Thyroid gland (tissue), 4 donors: ENCODE data around the gene ELOVL3. TPM values are rescaled to one million over a fixed set of nuclear protein-coding genes. Genes with fewer than 3 reads are reported as not detected.

Experiments
- DNase-seq, 2 donors: peaks; one replicate each; pipeline ENCODE4 v3.0.0-alpha.2; 2019
- H3K27ac ChIP-seq, 3 donors: fragments of 200-600 bp; sonication (generic); 1 replicate in 2 of 3; 2 replicates in 1 of 3; pipeline ENCODE4 v1.5.1; 2016 to 2019; ENCODE audit warnings: mild to moderate bottlenecking in 1 of 3, moderate library complexity in 1 of 3
- H3K27me3 ChIP-seq: fragments of 200-600 bp; sonication (generic); one replicate; pipeline ENCODE4 v1.5.1; 2019
- H3K36me3 ChIP-seq, 2 donors: fragments of 200-600 bp; sonication (generic); one replicate each; pipeline ENCODE4 v1.5.1; 2016 to 2019
- H3K4me1 ChIP-seq, 2 donors: fragments of 200-600 bp; sonication (generic); one replicate each; pipeline ENCODE4 v1.5.1; 2017 to 2019
- H3K4me3 ChIP-seq, 3 donors: fragments of 200-600 bp; sonication (generic); replicated peaks in 1 of 3; 1 replicate in 2 of 3; 2 replicates in 1 of 3; pipeline ENCODE4 v1.5.1; 2016; ENCODE audit warnings: mild to moderate bottlenecking in 1 of 3
- H3K9me3 ChIP-seq: fragments of 200-600 bp; sonication (generic); one replicate; pipeline ENCODE4 v1.5.1; 2017
- CTCF ChIP-seq, 6 experiments: fragments of 200-600 bp in 3 of 6; fragments of 450-650 bp in 3 of 6; sonication (generic) in 3 of 6; IDR thresholded peaks; one replicate each; pipeline ENCODE4 v1.5.1; 2016 to 2019; ENCODE audit warnings: antibody characterized with exemption in 6 of 6, mild to moderate bottlenecking in 2 of 6, inconsistent platforms in 1 of 6, moderate library complexity in 1 of 6
- POLR2A ChIP-seq, 2 donors: fragments of 450-650 bp; IDR thresholded peaks; one replicate each; pipeline ENCODE4 v1.6.1; 2017; ENCODE audit warnings: antibody characterized with exemption in 2 of 2, mild to moderate bottlenecking in 2 of 2, moderate library complexity in 1 of 2
- WGBS, 2 donors: methylation state at CpG; one replicate each; pipeline ENCODE4 v1.1.5; 2017; 5-methylcytosine and 5-hydroxymethylcytosine counted together
- intact Hi-C: fragments of 100-400 bp; cut with DNase I; formaldehyde crosslinking; loops from one replicate; pipeline ENCODE4 v1.15.1; 2023
- total RNA-seq, 4 donors: library from RNA; depleted of rRNA; stranded (reverse); fragments of >200 nt; gene quantifications; one replicate each; pipeline ENCODE4 v1.2.3, GENCODE V29; 2016

ELOVL3 gene, protein sequence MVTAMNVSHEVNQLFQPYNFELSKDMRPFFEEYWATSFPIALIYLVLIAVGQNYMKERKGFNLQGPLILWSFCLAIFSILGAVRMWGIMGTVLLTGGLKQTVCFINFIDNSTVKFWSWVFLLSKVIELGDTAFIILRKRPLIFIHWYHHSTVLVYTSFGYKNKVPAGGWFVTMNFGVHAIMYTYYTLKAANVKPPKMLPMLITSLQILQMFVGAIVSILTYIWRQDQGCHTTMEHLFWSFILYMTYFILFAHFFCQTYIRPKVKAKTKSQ
- not detected for total RNA-seq

DNA sequence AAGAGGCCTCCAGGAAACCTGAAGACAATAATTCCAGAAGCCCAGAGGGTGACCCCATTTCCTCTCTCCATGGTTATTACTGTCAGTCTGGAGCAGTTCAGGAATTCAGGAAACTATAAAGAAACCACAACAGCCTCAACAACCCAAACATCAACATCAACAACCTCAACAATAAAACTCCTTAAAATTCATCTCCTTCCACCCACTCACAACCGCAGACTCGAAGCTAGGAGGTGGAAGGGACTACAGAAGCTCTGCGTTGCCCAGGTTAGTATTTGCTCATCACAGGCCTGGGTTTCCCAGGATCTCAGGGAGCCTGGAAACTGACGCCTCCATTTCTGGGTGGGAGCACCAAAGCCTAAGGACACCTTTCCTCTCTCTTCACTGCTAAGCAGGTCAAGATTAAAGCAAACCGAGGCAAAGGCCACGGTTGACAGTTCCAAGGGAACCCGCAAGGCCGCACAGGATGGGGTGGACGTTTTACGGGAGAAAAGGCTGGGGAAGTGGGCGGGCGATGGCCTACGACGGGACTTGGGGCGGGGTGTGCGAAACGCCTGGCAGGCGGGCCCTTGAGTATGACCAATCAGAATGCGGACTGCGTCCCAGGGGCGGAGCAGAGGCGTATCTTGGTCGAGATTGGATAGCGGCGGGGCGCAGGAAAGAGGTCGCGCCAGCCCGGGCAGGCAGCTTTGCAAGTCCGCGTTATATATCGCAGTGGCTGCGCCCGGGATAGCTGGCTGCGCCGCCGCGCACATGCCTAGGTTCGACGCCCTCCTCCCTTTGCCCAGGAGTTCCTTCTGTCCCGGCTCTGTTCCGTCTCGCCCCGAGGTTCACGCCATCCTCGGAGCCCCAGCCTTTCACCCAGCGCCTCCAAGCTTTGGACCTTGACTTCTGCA lies at the start of gene ELOVL3:
TSS of gene ELOVL3 (plus strand) at position 654 of the 896 bp plus-strand sequence. CDS start 250 bp downstream, outside the sequence.
- Histone ChIP-seq H3K4me1 (peaks cover 14 to 19% of the 10 kb centered on the region in 2 donors), H3K9me3 (no peaks in the 10 kb centered on the region), H3K4me3 (peak within 1 kb of the TSS in 1 of 3 donors; percentile 8), H3K27ac (peak within 1 kb of the TSS; percentile 30 to 63 (median 41)), H3K27me3 (peaks cover 2% of the 10 kb centered on the region), H3K36me3 (no peaks in the 10 kb centered on the region)
- intact Hi-C loops: loop anchor here (5.0 kb wide), 1 partner anchor 176 kb away; no protein-coding TSS in a partner anchor
- TF ChIP-seq CTCF (IDR thresholded peaks at IDR 0.05) (peak in 3 of 6 experiments; percentile 2 to 13 (median 2)), POLR2A (IDR thresholded peaks at IDR 0.05) (no peak)
- DNase-seq: peak; percentile 91 to 92
- WGBS, 2 donors: 7 to 13% methylated on average over 37 to 46 of the region's 47 CpGs

DNA sequence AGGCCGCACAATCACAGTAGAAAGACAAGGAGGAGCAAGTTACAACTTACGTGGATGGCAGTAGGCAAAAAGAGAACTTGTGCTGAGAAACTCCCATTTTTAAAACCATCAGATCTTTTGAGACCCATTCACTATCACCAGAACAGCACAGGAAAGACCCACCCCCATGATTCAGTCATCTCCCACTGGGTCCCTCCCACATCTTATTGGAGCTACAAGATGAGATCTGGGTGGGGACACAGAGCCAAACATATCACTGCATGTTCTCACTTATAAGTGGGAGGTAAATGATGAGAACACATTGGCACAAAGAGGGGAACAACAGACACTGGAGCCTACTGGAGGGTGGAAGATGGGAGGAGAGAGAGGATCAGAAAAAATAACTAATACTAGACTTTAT lies 41.5 kb upstream of the ELOVL3 start:
- no peaks in the 10 kb centered on the region for H3K36me3 ChIP-seq
- no peak overlapping the region for H3K27ac ChIP-seq
- H3K27me3 ChIP-seq: no peaks in the 10 kb centered on the region
- WGBS, 2 donors: 88 to 94% methylated on average over 2 of the region's 2 CpGs
- H3K4me1 ChIP-seq: no peaks in the 10 kb centered on the region
- no peaks in the 10 kb centered on the region for H3K9me3 ChIP-seq
- no peak for TF ChIP-seq CTCF (IDR thresholded peaks at IDR 0.05)
- no peak for TF ChIP-seq POLR2A (IDR thresholded peaks at IDR 0.05)
- intact Hi-C loops: no loop called here
- no peak overlapping the region for H3K4me3 ChIP-seq
- no peak for DNase-seq

GRCh38 chr10:102185272-102185671 lies 40.8 kb upstream of the ELOVL3 start:
- Histone ChIP-seq H3K4me3 (no peak overlapping the region), H3K27me3 (no peaks in the 10 kb centered on the region), H3K27ac (no peak overlapping the region), H3K36me3 (no peaks in the 10 kb centered on the region), H3K9me3 (no peaks in the 10 kb centered on the region), H3K4me1 (no peaks in the 10 kb centered on the region)
- DNase-seq: no peak
- 72 to 80% methylated on average over 2 of the region's 2 CpGs for WGBS, 2 donors
- TF ChIP-seq POLR2A (IDR thresholded peaks at IDR 0.05): no peak
- no peak for TF ChIP-seq CTCF (IDR thresholded peaks at IDR 0.05)
- intact Hi-C loops: no loop called here

GRCh38 chr10:102185811-102186527 lies 40.1 kb upstream of the ELOVL3 start:
- H3K27ac ChIP-seq: no peak overlapping the region
- TF ChIP-seq POLR2A (IDR thresholded peaks at IDR 0.05): no peak
- no peak for TF ChIP-seq CTCF (IDR thresholded peaks at IDR 0.05)
- no peaks in the 10 kb centered on the region for H3K4me1 ChIP-seq
- intact Hi-C loops: no loop called here
- no peak for DNase-seq
- no peaks in the 10 kb centered on the region for H3K27me3 ChIP-seq
- H3K4me3 ChIP-seq: no peak overlapping the region
- no peaks in the 10 kb centered on the region for H3K36me3 ChIP-seq
- H3K9me3 ChIP-seq: no peaks in the 10 kb centered on the region
- WGBS, 2 donors: 74 to 76% methylated on average over 15 of the region's 15 CpGs
